IPS-20b (cell line): Measurements from ENCODE around the gene DDX17.
A peak's percentile ranks its signal among the peaks of the same experiment; 100 is the strongest.
"Not testable (repeated sequence)": the region's sequence is repeated elsewhere in the genome, so short reads cannot be mapped to it uniquely, and the experiment has no call there.

ENCODE experiments used
- H3K27ac ChIP-seq: one replicate; pipeline ENCODE4 v1.5.1; 2013; ENCODE audit warnings: low read length
- H3K27me3 ChIP-seq: 2 replicates; pipeline ENCODE4 v1.6.1; 2013; ENCODE audit warnings: mild to moderate bottlenecking, low read length, inconsistent platforms; ENCODE audit not compliant: insufficient read depth
- H3K36me3 ChIP-seq: 2 replicates; pipeline ENCODE4 v1.6.1; 2013; ENCODE audit warnings: low read depth, mild to moderate bottlenecking, inconsistent platforms, low read length, moderate library complexity; ENCODE audit not compliant: insufficient read depth
- H3K4me1 ChIP-seq: 2 replicates; pipeline ENCODE4 v1.6.1; 2013; ENCODE audit warnings: mild to moderate bottlenecking, control low read depth, inconsistent platforms, low read length, moderate library complexity; ENCODE audit not compliant: insufficient read depth
- H3K4me3 ChIP-seq: 2 replicates; pipeline ENCODE4 v1.5.1; 2013; ENCODE audit warnings: mild to moderate bottlenecking, low read length, inconsistent platforms
- H3K9ac ChIP-seq: 2 replicates; pipeline ENCODE4 v1.6.1; 2013; ENCODE audit warnings: low read depth, mild to moderate bottlenecking, inconsistent platforms, low read length, moderate library complexity
- H3K9me3 ChIP-seq: 2 replicates; pipeline ENCODE4 v1.6.1; 2013; ENCODE audit warnings: mild to moderate bottlenecking, low read depth, low read length, inconsistent platforms; ENCODE audit not compliant: insufficient read depth

DDX17 gene

DNA sequence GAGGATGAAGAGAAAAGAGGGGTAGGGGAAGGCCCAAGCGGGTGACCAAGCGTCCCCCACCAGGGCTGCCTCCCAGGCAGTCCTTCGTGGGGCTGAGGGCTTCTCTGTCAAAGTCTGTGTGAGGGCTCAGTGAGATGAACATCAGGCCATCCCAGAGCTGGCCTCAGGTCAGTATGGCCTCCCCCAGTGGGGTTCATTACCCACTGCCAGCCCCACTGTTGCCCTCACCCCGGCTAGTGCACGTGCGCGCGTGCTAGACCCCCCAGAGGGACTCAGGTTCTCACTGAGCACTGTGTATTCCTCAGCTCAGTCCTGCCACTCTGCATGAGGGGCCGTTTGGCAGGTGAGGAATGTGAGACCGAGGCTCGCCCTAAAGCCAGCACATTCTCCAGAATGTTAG is 34.9 kb downstream of the DDX17 start:
- Histone ChIP-seq H3K36me3 (no peaks in the 10 kb centered on the region), H3K9ac (no peak overlapping the region), H3K27ac (no peak overlapping the region), H3K9me3 (no peaks in the 10 kb centered on the region; the same call in 1 of the 2 replicates), H3K4me3 (no peak overlapping the region), H3K4me1 (no peaks in the 10 kb centered on the region), H3K27me3 (peaks cover 29% of the 10 kb centered on the region)

DNA sequence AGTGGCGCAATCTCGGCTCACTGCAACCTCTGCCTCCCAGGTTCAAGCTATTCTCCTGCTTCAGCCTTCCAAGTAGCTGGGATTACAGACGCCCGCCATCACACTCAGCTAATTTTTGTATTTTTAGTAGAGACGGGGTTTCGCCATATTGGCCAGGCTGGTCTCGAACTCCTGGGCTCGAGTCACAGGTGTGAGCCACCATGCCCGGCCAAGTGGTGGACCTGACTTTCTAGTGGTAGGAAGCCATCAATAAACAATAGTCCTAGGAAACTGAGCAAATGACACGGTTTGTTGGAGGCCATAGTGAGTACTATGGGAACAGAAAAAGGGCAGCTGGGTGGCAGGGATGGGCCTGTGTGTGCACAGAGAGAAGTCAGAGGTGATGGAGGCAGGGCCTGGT is 35.9 kb downstream of the DDX17 start:
- peaks cover 39% of the 10 kb centered on the region for H3K27me3 ChIP-seq
- not testable (repeated sequence) for H3K36me3 ChIP-seq, H3K9ac ChIP-seq, H3K27ac ChIP-seq, H3K4me1 ChIP-seq, H3K9me3 ChIP-seq, H3K4me3 ChIP-seq

- Histone ChIP-seq H3K9me3 (no peaks in the 10 kb centered on the region; the same call in 1 of the 2 replicates), H3K36me3 (no peaks in the 10 kb centered on the region), H3K27ac (no peak overlapping the region), H3K4me1 (no peaks in the 10 kb centered on the region), H3K9ac (no peak overlapping the region), H3K27me3 (peaks cover 41% of the 10 kb centered on the region), H3K4me3 (no peak overlapping the region)
Observed at GRCh38 chr22:38469306-38469781, 36.8 kb downstream of the DDX17 start.

- Histone ChIP-seq H3K27ac (no peak overlapping the region), H3K4me1 (peaks cover 4% of the 10 kb centered on the region; the same call in 1 of the 2 replicates), H3K9ac (peak overlapping the region; percentile 53; the same call in 1 of the 2 replicates), H3K27me3 (peaks cover 47% of the 10 kb centered on the region), H3K9me3 (no peaks in the 10 kb centered on the region; the same call in 1 of the 2 replicates), H3K4me3 (peak overlapping the region; percentile 78), H3K36me3 (no peaks in the 10 kb centered on the region)
Observed at GRCh38 chr22:38468443-38469305, 37.4 kb downstream of the DDX17 start.

- Histone ChIP-seq H3K4me3 (peak within 1 kb of the TSS; percentile 78), H3K9ac (peak within 1 kb of the TSS; percentile 53), H3K9me3 (no peaks in the 10 kb centered on the region; the same call in 1 of the 2 replicates), H3K27ac (no peak within 1 kb of the TSS), H3K27me3 (peaks cover 54% of the 10 kb centered on the region), H3K36me3 (no peaks in the 10 kb centered on the region), H3K4me1 (peaks cover 4% of the 10 kb centered on the region; the same call in 1 of the 2 replicates)
Observed at GRCh38 chr22:38467904-38468442, 38.1 kb downstream of the DDX17 start, which contains the start of gene KDELR3. Gene KDELR3, plus strand, starts transcription at chr22:38468096. Its CDS starts 138 bp downstream, at chr22:38468234.

DNA sequence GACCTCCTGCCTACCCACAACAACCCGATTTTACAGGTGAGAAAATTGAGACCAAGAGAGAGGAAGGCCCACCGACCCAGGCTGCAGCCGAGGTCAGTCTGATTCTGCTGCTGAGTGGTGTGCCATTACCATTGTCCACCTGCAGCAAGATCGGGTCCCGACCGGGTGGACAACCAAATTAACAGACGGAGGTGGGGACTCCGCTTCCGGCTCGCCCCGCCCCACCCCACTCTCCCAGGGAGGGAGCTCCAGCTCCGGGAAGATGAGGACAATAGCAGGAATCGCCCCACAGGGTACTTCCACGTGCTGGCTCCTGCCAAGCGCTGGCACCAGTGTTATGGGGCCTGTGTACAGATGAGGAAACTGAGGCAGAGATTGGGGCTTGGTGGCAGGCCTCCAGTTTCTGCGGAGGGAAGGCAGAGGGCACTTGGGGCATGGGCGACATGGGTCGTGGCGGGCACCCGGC is 38.6 kb downstream of the DDX17 start:
- H3K4me3 ChIP-seq = peak overlapping the region; percentile 78
- peaks cover 4% of the 10 kb centered on the region; the same call in 1 of the 2 replicates for H3K4me1 ChIP-seq
- H3K9ac ChIP-seq = no peak overlapping the region
- no peaks in the 10 kb centered on the region; the same call in 1 of the 2 replicates for H3K9me3 ChIP-seq
- H3K27me3 ChIP-seq = peaks cover 58% of the 10 kb centered on the region
- H3K36me3 ChIP-seq = no peaks in the 10 kb centered on the region
- H3K27ac ChIP-seq = no peak overlapping the region

DNA sequence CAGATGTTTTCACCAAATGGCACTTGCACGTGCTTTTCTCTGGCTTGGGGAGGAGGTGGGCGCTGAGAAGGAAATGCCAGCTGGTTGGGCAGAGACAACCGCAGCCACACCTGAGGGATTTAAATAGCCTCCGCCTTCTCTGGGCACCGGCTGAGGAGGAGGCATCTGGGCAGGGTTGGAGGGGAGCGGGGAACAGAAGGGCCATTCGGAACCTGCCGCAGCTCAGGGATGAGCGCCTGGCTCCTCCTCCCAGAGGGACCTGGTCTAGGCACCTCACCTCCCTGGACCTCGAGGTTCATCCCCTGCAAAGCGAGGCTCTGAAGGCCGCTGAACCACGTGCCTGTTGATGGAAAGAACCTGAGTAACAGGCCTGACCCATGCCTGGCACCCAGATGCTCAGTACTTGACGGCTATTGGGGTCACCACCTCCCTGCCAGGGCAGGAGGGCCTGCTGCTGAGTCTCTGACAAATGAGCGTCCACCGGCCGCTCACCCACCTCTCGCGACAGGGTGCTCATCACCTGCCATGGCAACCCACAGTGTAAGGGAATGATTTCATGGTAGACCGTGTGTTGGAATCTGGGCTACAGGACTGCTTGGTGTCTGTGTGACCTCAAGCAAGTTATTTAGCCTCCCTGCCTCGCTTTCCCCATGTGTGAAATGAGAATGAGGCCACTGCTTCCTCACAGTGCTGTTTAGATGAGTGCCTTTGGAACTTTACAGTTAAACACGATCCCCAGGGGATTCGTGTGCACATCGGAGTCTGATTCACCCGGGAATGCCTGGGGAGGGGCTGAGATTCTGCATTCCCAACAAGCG is 40.2 kb downstream of the DDX17 start:
- H3K9ac ChIP-seq = no peak overlapping the region
- H3K4me1 ChIP-seq = peaks cover 8% of the 10 kb centered on the region; the same call in 1 of the 2 replicates
- no peaks in the 10 kb centered on the region for H3K36me3 ChIP-seq
- H3K27me3 ChIP-seq = peaks cover 72% of the 10 kb centered on the region
- H3K9me3 ChIP-seq = no peaks in the 10 kb centered on the region; the same call in 1 of the 2 replicates
- H3K4me3 ChIP-seq = no peak overlapping the region
- H3K27ac ChIP-seq = no peak overlapping the region

DNA sequence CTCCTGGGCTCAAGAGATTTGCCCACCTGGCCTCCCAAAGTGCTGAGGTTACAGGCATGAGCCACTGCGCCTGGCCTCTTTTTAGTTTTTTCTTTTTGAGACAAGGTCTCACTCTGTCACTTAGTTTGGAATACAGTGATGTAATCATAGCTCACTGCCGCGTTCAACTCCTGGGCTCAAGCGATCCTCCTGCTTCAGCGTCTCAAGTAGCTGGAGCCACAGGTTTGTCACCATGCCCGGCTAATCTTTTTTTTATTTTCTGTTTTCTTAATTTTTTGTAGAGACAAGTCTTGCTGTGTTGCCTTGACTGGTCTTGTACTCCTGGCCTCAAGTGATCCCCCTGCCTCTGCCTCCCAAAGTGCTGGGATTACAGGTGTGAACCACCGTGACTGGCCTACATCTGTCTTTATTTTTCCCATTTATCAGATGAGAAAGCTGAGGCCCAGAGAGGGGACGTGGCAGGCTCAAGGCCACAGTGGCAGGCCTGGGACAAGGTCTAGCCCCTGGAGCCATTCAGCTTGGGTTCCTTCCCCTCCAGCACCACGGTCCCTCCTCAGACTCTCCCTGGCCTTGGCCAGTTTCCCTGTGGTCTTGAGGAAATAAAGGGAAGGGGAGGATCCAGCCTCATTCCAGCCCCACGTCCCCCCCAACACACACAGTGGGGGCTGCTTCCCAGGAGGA is 41.0 kb downstream of the DDX17 start:
- peaks cover 8% of the 10 kb centered on the region; the same call in 1 of the 2 replicates for H3K4me1 ChIP-seq
- no peaks in the 10 kb centered on the region; the same call in 1 of the 2 replicates for H3K9me3 ChIP-seq
- H3K4me3 ChIP-seq = no peak overlapping the region
- no peak overlapping the region for H3K27ac ChIP-seq
- no peaks in the 10 kb centered on the region for H3K36me3 ChIP-seq
- H3K27me3 ChIP-seq = peaks cover 79% of the 10 kb centered on the region
- H3K9ac ChIP-seq = no peak overlapping the region

DNA sequence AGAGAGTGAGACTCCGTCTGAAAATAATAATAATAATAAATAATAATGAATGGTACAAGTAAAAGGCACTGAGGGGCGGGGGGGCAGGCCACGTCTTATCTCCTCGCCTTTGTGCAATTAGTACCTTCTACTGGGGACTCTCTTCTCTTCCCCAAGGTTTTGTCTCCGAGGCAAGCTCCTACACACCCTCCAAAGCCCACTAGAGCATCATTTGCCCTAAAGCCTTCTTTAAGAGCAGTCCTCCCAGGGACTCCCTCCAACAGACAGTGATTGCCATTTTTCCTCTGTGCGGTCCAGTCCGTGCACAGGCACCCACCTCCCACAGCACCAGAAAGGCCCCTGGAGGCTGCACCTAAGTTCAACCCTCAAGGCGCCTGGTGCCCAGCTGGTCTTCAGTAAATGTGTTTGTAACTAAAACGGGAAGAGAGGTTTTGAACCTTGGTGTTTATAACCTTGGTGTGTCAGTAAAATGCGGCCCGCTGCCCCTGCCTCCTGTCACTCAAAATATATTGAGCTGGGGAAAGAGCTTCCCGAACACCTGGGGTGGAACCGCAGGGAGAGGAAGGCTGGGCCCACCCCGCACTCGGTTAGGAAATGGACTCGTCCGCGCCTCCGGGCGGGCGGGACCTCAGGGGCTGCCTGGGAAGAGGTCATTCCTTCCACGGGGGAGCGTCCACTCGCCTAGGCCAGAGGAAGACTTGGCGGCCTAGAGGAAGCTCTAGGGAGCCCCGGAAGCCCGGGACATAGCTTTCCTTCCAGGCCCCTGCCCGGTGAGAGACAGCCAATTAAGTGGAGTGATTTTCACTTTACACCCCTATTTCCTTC is 42.9 kb downstream of the DDX17 start:
- H3K27me3 ChIP-seq = peaks cover 89% of the 10 kb centered on the region
- peaks cover 8% of the 10 kb centered on the region; the same call in 1 of the 2 replicates for H3K4me1 ChIP-seq
- no peaks in the 10 kb centered on the region for H3K36me3 ChIP-seq
- H3K4me3 ChIP-seq = peak overlapping the region; percentile 47
- no peak overlapping the region; the same call in 1 of the 2 replicates for H3K9ac ChIP-seq
- no peaks in the 10 kb centered on the region for H3K9me3 ChIP-seq
- no peak overlapping the region for H3K27ac ChIP-seq

GRCh38 chr22:38461414-38462081 is 44.6 kb downstream of the DDX17 start:
- Histone ChIP-seq H3K4me3 (peak overlapping the region; percentile 42; the same call in 1 of the 2 replicates), H3K27ac (no peak overlapping the region), H3K9ac (no peak overlapping the region), H3K9me3 (no peaks in the 10 kb centered on the region), H3K4me1 (peaks cover 8% of the 10 kb centered on the region; the same call in 1 of the 2 replicates), H3K27me3 (peaks cover 88% of the 10 kb centered on the region), H3K36me3 (no peaks in the 10 kb centered on the region)
